ENCODE results near the gene SSU72. TPM values are rescaled to one million over a fixed set of nuclear protein-coding genes. Genes with fewer than 3 reads are reported as not detected.

SSU72 gene
- polyA plus RNA-seq, 1 donor from 2014 or later = 56.2 TPM

- Histone ChIP-seq H3K27me3 (ENCODE audit: insufficient read depth, low read depth, low read length) (peaks cover 6% of the 10 kb centered on the region), H3K27ac (ENCODE audit: low read length) (no peak overlapping the region), H4K20me1 (ENCODE audit: insufficient read depth) (no peaks in the 10 kb centered on the region), H3K4me3 (ENCODE audit: low read length) (no peak overlapping the region), H3K4me2 (ENCODE audit: low read length) (no peak overlapping the region), H2AFZ (ENCODE audit: low read depth, low read length) (no peak overlapping the region), H3K9me2 (ENCODE audit: insufficient read depth, low read length) (no peaks in the 10 kb centered on the region), H3K9me3 (ENCODE audit: low read length) (no peaks in the 10 kb centered on the region), H3K79me2 (replicated peaks; ENCODE audit: insufficient read depth, low read length) (no peaks in the 10 kb centered on the region), H3K9ac (ENCODE audit: low read length) (no peak overlapping the region), H3K36me3 (ENCODE audit: insufficient read depth, low read length) (no peaks in the 10 kb centered on the region), H3F3A (ENCODE audit: insufficient read depth, low read length, poor library complexity, severe bottlenecking) (no peaks in the 10 kb centered on the region)
- TF ChIP-seq EP300 (conservative IDR thresholded peaks at IDR 0.05; ENCODE audit: poor library complexity, severe bottlenecking) (no peak), RAD21 (conservative IDR thresholded peaks at IDR 0.05) (no peak), EZH2 (IDR thresholded peaks at IDR 0.05; ENCODE audit: borderline replicate concordance, insufficient read depth, low read length, poor library complexity, severe bottlenecking) (no peak), MXI1 (conservative IDR thresholded peaks at IDR 0.05; ENCODE audit: poor library complexity, severe bottlenecking) (no peak), TAF1 (IDR thresholded peaks at IDR 0.05; ENCODE audit: low read depth) (no peak), CTCF (IDR thresholded peaks at IDR 0.05; ENCODE audit: poor library complexity, severe bottlenecking) (no peak), POLR2AphosphoS5 (IDR thresholded peaks at IDR 0.05) (no peak), SMC3 (conservative IDR thresholded peaks at IDR 0.05; ENCODE audit: poor library complexity) (no peak)
- TF ChIP-seq, protein P1, sequence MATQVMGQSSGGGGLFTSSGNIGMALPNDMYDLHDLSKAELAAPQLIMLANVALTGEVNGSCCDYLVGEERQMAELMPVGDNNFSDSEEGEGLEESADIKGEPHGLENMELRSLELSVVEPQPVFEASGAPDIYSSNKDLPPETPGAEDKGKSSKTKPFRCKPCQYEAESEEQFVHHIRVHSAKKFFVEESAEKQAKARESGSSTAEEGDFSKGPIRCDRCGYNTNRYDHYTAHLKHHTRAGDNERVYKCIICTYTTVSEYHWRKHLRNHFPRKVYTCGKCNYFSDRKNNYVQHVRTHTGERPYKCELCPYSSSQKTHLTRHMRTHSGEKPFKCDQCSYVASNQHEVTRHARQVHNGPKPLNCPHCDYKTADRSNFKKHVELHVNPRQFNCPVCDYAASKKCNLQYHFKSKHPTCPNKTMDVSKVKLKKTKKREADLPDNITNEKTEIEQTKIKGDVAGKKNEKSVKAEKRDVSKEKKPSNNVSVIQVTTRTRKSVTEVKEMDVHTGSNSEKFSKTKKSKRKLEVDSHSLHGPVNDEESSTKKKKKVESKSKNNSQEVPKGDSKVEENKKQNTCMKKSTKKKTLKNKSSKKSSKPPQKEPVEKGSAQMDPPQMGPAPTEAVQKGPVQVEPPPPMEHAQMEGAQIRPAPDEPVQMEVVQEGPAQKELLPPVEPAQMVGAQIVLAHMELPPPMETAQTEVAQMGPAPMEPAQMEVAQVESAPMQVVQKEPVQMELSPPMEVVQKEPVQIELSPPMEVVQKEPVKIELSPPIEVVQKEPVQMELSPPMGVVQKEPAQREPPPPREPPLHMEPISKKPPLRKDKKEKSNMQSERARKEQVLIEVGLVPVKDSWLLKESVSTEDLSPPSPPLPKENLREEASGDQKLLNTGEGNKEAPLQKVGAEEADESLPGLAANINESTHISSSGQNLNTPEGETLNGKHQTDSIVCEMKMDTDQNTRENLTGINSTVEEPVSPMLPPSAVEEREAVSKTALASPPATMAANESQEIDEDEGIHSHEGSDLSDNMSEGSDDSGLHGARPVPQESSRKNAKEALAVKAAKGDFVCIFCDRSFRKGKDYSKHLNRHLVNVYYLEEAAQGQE (IDR thresholded peaks at IDR 0.05; ENCODE audit: borderline replicate concordance) = no peak
Observed at GRCh38 chr1:1605034-1605591, 30.4 kb upstream of the SSU72 start.

- H2AFZ ChIP-seq (ENCODE audit: low read depth, low read length) = no peak overlapping the region
- H3K9me2 ChIP-seq (ENCODE audit: insufficient read depth, low read length) = no peaks in the 10 kb centered on the region
- H4K20me1 ChIP-seq (ENCODE audit: insufficient read depth) = no peaks in the 10 kb centered on the region
- no peaks in the 10 kb centered on the region for H3F3A ChIP-seq (ENCODE audit: insufficient read depth, low read length, poor library complexity, severe bottlenecking)
- H3K4me2 ChIP-seq (ENCODE audit: low read length) = no peak overlapping the region
- no peak overlapping the region for H3K9ac ChIP-seq (ENCODE audit: low read length)
- peaks cover 6% of the 10 kb centered on the region for H3K27me3 ChIP-seq (ENCODE audit: insufficient read depth, low read depth, low read length)
- H3K36me3 ChIP-seq (ENCODE audit: insufficient read depth, low read length) = no peaks in the 10 kb centered on the region
- no peaks in the 10 kb centered on the region for H3K9me3 ChIP-seq (ENCODE audit: low read length)
- H3K79me2 ChIP-seq (replicated peaks; ENCODE audit: insufficient read depth, low read length) = no peaks in the 10 kb centered on the region
- H3K4me3 ChIP-seq (ENCODE audit: low read length) = no peak overlapping the region
- H3K27ac ChIP-seq (ENCODE audit: low read length) = no peak overlapping the region
- TF ChIP-seq TAF1 (IDR thresholded peaks at IDR 0.05; ENCODE audit: low read depth) (no peak), SMC3 (conservative IDR thresholded peaks at IDR 0.05; ENCODE audit: poor library complexity) (no peak), CTCF (IDR thresholded peaks at IDR 0.05; ENCODE audit: poor library complexity, severe bottlenecking) (no peak), MXI1 (conservative IDR thresholded peaks at IDR 0.05; ENCODE audit: poor library complexity, severe bottlenecking) (no peak), RAD21 (conservative IDR thresholded peaks at IDR 0.05) (no peak), EZH2 (IDR thresholded peaks at IDR 0.05; ENCODE audit: borderline replicate concordance, insufficient read depth, low read length, poor library complexity, severe bottlenecking) (no peak), EP300 (conservative IDR thresholded peaks at IDR 0.05; ENCODE audit: poor library complexity, severe bottlenecking) (no peak), POLR2AphosphoS5 (IDR thresholded peaks at IDR 0.05) (no peak)
- TF ChIP-seq, protein P1 (IDR thresholded peaks at IDR 0.05; ENCODE audit: borderline replicate concordance) = no peak
Observed at GRCh38 chr1:1604374-1605033, 29.8 kb upstream of the SSU72 start.

All from neural cell (in vitro differentiated cells).